Measurements from ENCODE around the gene GYS2.

- TF ChIP-seq CTCF (IDR thresholded peaks at IDR 0.05) (no peak), POLR2A (IDR thresholded peaks at IDR 0.05) (no peak)
These were observed 83.1 kb downstream of the GYS2 start for GRCh38 chr12:21521541-21521940.

All from lower leg skin (tissue), 3 donors.